ENCODE data around the gene CDCP2.

DNA sequence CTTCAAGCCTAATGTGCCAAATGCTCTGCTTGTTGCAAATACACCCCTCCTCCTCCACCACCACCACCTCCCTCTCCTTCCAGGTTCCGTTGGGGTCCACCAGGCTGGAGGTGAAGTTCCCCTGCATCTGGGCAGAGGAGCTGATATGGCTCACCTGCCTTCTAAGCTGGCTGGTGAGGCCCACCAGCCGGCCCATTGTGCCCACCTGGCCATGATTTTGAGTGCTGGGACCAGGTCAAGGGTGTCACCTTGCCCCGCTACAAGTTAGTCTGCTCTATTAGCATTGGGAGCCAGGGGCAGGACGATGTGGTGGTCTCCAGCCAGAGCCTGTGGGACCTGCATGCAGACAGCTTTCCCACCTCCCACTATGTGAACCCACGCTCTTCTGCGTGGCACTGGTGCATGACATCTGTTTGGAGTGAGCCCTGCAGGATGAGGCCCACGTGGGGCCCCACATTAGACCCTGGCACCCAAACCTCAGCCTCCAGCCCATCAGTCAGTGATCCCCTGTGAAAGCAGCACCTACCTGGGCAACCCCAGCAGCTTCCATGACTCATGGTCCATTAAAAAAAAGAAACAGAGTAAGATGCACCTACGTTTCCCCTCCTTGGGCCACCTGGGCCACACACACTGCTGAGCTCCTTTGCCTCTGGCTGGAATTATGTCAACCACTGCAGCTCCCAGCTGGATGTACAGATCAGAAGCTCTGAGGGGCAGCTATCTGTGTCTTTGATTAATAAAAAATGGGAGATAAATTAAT lies 15.6 kb upstream of the CDCP2 start:
- TF ChIP-seq POLR2AphosphoS5 (IDR thresholded peaks at IDR 0.05; ENCODE audit: borderline replicate concordance, low read depth, low read length): no peak
- no peak for TF ChIP-seq EZH2 (IDR thresholded peaks at IDR 0.05)
